Regular cardiac myocyte (primary cell): ENCODE data around the gene APOA5. TPM values are rescaled to one million over a fixed set of nuclear protein-coding genes. Genes with fewer than 3 reads are reported as not detected.

ENCODE experiments used
- total RNA-seq: library from RNA; depleted of rRNA; stranded (reverse); fragments of >200 nt; gene quantifications from 2 replicates; pipeline ENCODE4 v1.2.3, GENCODE V29; 2014

Gene APOA5, protein sequence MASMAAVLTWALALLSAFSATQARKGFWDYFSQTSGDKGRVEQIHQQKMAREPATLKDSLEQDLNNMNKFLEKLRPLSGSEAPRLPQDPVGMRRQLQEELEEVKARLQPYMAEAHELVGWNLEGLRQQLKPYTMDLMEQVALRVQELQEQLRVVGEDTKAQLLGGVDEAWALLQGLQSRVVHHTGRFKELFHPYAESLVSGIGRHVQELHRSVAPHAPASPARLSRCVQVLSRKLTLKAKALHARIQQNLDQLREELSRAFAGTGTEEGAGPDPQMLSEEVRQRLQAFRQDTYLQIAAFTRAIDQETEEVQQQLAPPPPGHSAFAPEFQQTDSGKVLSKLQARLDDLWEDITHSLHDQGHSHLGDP
- under 0.01 TPM in 1 of 2 replicates, not detected in the other for total RNA-seq

GRCh38 chr11:116791813-116792143 lies at the start of gene APOA5:
Gene APOA5 (minus strand): TSS chr11:116791879. CDS start chr11:116791860, 19 bp downstream.

DNA sequence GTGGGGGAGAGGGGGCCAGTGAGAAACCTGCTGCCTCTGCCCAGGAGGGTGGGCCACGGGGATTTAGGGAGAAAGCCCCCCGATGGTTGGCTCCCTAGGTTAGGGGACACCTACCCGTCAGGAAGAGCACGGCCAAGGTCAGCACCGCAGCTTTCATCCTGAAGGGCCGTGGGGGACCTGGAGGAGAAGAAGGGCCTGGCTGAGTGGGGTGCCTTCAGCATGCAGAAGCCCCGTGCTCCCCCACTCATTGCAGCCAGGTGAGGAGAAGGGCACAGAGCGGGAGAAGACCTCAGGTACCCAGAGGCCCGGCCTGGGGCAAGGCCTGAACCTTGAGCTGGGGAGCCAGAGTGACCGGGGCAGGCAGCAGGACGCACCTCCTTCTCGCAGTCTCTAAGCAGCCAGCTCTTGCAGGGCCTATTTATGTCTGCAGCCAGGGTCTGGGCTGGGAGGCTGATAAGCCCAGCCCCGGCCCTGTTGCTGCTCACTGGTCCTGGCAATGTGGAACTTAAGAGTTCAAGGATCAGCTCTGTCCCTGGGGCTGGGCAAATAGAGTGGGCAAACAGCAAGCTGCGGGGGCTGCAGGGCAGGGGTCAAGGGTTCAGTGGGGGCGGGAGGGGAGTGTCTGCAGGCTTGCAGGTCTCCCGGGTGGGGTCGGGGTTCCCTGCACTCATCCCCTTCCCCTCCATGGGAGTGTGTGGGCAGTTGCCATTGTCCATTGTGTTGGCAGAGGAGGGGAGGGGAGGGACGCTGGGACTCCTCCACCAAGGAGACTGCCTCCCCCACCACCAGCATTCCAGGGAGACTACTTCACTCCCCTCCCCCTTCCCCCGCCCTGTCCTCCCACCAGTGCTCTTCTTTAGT lies 45.8 kb upstream of the APOA5 start, which contains the start of gene APOA1:
Gene APOA1, minus strand, starts transcription at position 392 of the 861 bp plus-strand sequence. Its CDS starts 235 bp downstream, at position 157.

GRCh38 chr11:116829525-116830183 lies 38.0 kb upstream of the APOA5 start, which contains the start of gene APOC3:
Gene APOC3 (plus strand): TSS chr11:116829907. CDS start chr11:116830583, 676 bp downstream.

GRCh38 chr11:116823031-116823843 lies 31.6 kb upstream of the APOA5 start, which contains the start of gene APOA4:
Gene APOA4 (minus strand): TSS chr11:116823304. CDS start chr11:116823191, 113 bp downstream.

DNA sequence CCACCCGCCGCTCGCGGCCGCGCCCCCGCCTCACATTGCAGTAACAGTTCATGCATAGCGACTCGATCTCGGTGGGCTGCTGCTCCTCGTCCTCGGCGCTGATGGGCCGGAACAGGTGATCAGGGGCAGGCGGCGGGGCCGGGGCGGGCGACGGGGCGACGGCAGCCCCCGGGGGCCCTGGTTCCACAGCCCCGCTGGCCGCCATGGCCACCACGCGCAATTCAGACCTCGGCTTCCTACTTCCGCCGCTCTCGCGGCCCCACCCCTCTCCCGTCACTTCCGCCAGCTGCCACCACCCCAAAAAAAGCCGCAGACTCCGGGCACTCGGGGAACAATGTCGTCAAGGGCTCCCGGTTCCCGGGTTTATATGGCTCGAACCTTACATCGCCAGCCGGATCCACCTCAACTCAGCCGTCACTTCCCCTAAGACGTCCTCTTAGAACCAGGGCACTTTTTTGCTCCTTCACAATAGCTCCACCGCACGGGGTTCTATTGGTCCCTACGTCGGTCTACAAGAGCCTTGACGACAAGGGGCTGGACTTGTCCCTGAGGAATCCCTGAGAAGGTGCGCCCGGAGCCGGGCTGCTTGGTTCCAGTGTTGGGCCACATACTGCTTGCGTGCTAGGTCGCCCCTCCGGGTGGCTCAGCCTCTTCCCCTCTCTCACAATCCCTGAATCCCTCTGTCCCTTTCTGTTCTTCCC lies 3.7 kb downstream of the APOA5 start, which contains the start of gene ZPR1:
Gene ZPR1, minus strand, starts transcription at position 238 of the 701 bp plus-strand sequence. Its CDS starts 33 bp downstream, at position 205.

DNA sequence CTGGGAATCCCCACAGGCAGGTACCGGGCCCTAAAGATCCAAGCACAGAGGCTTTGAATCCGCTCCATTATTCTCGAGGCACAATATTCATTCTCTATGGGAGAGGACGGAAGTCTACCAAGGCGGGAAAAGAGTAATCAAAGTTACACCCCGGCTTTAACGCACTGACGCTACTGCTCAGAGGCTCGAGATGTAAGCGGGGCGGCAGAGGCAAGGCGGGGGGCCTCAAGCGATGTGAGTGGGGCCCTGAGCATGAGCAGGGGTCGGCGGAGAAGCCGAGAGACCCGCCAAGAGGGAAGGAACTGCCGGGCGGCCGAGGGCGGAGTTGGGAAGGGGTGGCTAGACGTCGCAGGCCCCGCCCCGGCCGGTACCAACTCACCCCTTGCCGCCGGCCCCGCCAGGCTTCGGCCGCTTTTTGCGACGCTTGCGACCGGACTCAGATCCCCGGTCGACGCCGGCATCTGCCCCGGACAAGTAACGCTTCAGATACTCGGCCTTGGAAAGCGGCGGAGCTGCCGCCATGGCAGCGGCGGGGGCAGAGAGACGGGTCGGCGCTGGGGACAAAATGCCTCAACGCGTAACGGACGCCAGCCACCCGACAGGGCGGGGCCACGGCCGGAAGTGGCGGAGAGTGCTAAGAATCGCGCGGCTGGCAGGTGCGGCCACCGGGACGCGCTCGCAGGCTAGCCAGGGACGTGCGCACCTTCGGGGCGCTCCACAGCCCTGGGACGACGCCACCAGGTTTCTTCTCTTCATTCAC lies 19.1 kb downstream of the APOA5 start, which contains the start of gene BUD13:
Gene BUD13, minus strand, starts transcription at position 545 of the 760 bp plus-strand sequence. Its CDS starts 23 bp downstream, at position 522.

Other genes with a start within 250 kb of the APOA5 start
- 10.7 and 20.3 TPM in 2 replicates for gene BUD13, start 18.9 kb downstream of the APOA5 start, total RNA-seq
- gene ZPR1, start 3.9 kb downstream of the APOA5 start, total RNA-seq = 38.9 and 52.9 TPM in 2 replicates
- gene APOA4, start 31.4 kb upstream of the APOA5 start, total RNA-seq = not detected in 2 replicates
- not detected in 2 replicates for gene APOC3, start 38.0 kb upstream of the APOA5 start, total RNA-seq
- 13.0 and 24.5 TPM in 2 replicates for gene APOA1, start 45.7 kb upstream of the APOA5 start, total RNA-seq